A549 (cell line): ENCODE data around the gene HK1. TPM values are rescaled to one million over a fixed set of nuclear protein-coding genes. Genes with fewer than 3 reads are reported as not detected.

ENCODE experiments used
- ATAC-seq, 2 experiments: fragments of 200-7000 bp in 1 of 2; fragments of >200 bp in 1 of 2; cut with Nextera tagmentation in 1 of 2; cut with Tn5 transposase in 1 of 2; 3 replicates each; pipeline versions ENCODE4 v1.8.0 to v1.9.1; 2018 to 2020; ENCODE audit warnings: mild to moderate bottlenecking in 1 of 2, moderate library complexity in 1 of 2
- CTCF ChIA-PET: fragments of 300-600 bp; sonication (Branson Sonifier 250); formaldehyde crosslinking; extraction: SDS; loops from one replicate; lab custom pipeline; 2021; ENCODE audit warnings: antibody characterized with exemption, inconsistent platforms; lab: Yijun Ruan, JAX
- POLR2A ChIA-PET: fragments of 350-600 bp; formaldehyde crosslinking; extraction: SDS; loops from one replicate; lab custom pipeline; 2021; ENCODE audit warnings: antibody characterized with exemption, inconsistent platforms; lab: Yijun Ruan, JAX
- DNase-seq, 2 experiments: peaks; one replicate each; pipeline versions ENCODE4 v3.0.0 to v3.0.0-alpha.2; 2011 to 2016; ENCODE audit warnings: low read depth in 1 of 2, low spot score in 1 of 2
- FAIRE-seq: peaks from 2 replicates; lab custom pipeline; 2011; peaks lifted over from hg19 to GRCh38; lab: Jason Lieb, UNC
- H3K27ac ChIP-seq, 2 experiments: fragments of >200 bp; sonication (Bioruptor Twin); formaldehyde crosslinking; 3 replicates each; pipeline ENCODE4 v1.5.1; 2016 to 2017
- H3K4me1 ChIP-seq: fragments of >200 bp; sonication (Bioruptor Twin); formaldehyde crosslinking; 3 replicates; pipeline ENCODE4 v1.6.1; 2016
- H3K4me2 ChIP-seq: fragments of >200 bp; sonication (Bioruptor Twin); formaldehyde crosslinking; 3 replicates; pipeline ENCODE4 v1.6.1; 2016
- H3K4me3 ChIP-seq: fragments of >200 bp; sonication (Bioruptor Twin); formaldehyde crosslinking; 3 replicates; pipeline ENCODE4 v1.5.1; 2016
- H3K9me3 ChIP-seq: fragments of >200 bp; sonication (Bioruptor Twin); formaldehyde crosslinking; 3 replicates; pipeline ENCODE4 v1.6.1; 2016
- CBX8 ChIP-seq: fragments of 200-600 bp; sonication (generic); IDR thresholded peaks from 2 replicates; pipeline ENCODE4 v1.6.1; 2016
- CEBPB ChIP-seq, 2 experiments: fragments of >200 bp in 1 of 2; sonication (Bioruptor Twin) in 1 of 2; formaldehyde crosslinking in 1 of 2; IDR thresholded peaks; 2 replicates each; pipeline ENCODE4 v1.6.1; 2012 to 2016
- CHD2 ChIP-seq: fragments of 150-350 bp; IDR thresholded peaks from 2 replicates; pipeline ENCODE4 v1.6.1; 2014; ENCODE audit warnings: low read length; ENCODE audit not compliant: partially characterized antibody
- CHD4 ChIP-seq: fragments of 200-600 bp; sonication (generic); IDR thresholded peaks from 2 replicates; pipeline ENCODE4 v1.6.1; 2016; ENCODE audit warnings: antibody characterized with exemption, mild to moderate bottlenecking, borderline replicate concordance
- CTCF ChIP-seq: fragments of >200 bp; sonication (Bioruptor Twin); formaldehyde crosslinking; IDR thresholded peaks from 3 replicates; pipeline ENCODE4 v1.5.1; 2016
- GATA3 ChIP-seq: IDR thresholded peaks from 2 replicates; pipeline ENCODE4 v1.6.1; 2012; ENCODE audit warnings: borderline replicate concordance
- HOXA7 ChIP-seq: fragments of 250-450 bp; sonication (Bioruptor Pico); IDR thresholded peaks from 2 replicates; pipeline ENCODE4 v1.5.0; 2020; ENCODE audit warnings: mild to moderate bottlenecking, moderate library complexity
- HOXB13 ChIP-seq: fragments of 250-450 bp; sonication (Bioruptor Pico); IDR thresholded peaks from 2 replicates; pipeline ENCODE4 v1.5.0; 2020; ENCODE audit warnings: low read depth, mild to moderate bottlenecking, moderate library complexity
- JUN ChIP-seq, 2 experiments: fragments of >200 bp; sonication (Bioruptor Twin); formaldehyde crosslinking; IDR thresholded peaks; 2 replicates in 1 of 2; 3 replicates in 1 of 2; pipeline ENCODE4 v1.6.1; 2016 to 2017
- MAZ ChIP-seq: fragments of 150-350 bp; IDR thresholded peaks from 2 replicates; pipeline ENCODE4 v1.6.1; 2014; ENCODE audit warnings: antibody characterized with exemption, low read depth, low read length, borderline replicate concordance
- NR3C1 ChIP-seq: fragments of >200 bp; sonication (Bioruptor Twin); formaldehyde crosslinking; IDR thresholded peaks from 3 replicates; pipeline ENCODE4 v1.6.1; 2017
- POLR2A ChIP-seq: IDR thresholded peaks from 2 replicates; pipeline ENCODE4 v1.6.1; 2012; ENCODE audit warnings: mild to moderate bottlenecking, low read length
- RAD21 ChIP-seq, 2 experiments: fragments of >200 bp in 1 of 2; sonication (Bioruptor Twin) in 1 of 2; formaldehyde crosslinking in 1 of 2; IDR thresholded peaks in 1 of 2; conservative IDR thresholded peaks in 1 of 2; 2 replicates in 1 of 2; 3 replicates in 1 of 2; pipeline ENCODE4 v1.6.1; 2012 to 2018; ENCODE audit warnings: inconsistent platforms in 1 of 2
- RCOR1 ChIP-seq: fragments of 150-350 bp; IDR thresholded peaks from 2 replicates; pipeline ENCODE4 v1.6.1; 2014; ENCODE audit warnings: antibody characterized with exemption, low read length, low read depth
- RFX5 ChIP-seq: fragments of 450-650 bp; IDR thresholded peaks from 2 replicates; pipeline ENCODE4 v1.7.1; 2014; ENCODE audit warnings: antibody characterized with exemption, mild to moderate bottlenecking, moderate library complexity
- USF2 ChIP-seq: fragments of 450-650 bp; IDR thresholded peaks from 2 replicates; pipeline ENCODE4 v1.6.1; 2014; ENCODE audit warnings: antibody characterized with exemption
- WGBS: methylation state at CpG from one replicate; pipeline ENCODE4 v1.1.6; 2017; ENCODE audit errors: missing lambda C conversion rate; 5-methylcytosine and 5-hydroxymethylcytosine counted together
- polyA plus RNA-seq, 4 experiments: library from polyadenylated mRNA; depleted of rRNA in 3 of 4; stranded (reverse); fragments of >200 nt; fragmentation: RNase III in 1 of 4; extraction: RNeasy Plus Mini Kit Qiagen cat#74134 plus additional on column Dnase treatment in 1 of 4; gene quantifications; 2 replicates in 3 of 4; 3 replicates in 1 of 4; pipeline ENCODE4 v1.2.3, GENCODE V29; 2011 to 2017
- TF ChIP-seq, protein P1 (sequence below): fragments of 250-450 bp; sonication (Bioruptor Pico); IDR thresholded peaks from 2 replicates; pipeline ENCODE4 v1.5.0; 2021; ENCODE audit warnings: mild to moderate bottlenecking, moderate library complexity, borderline replicate concordance

The HK1 gene
- polyA plus RNA-seq, 2 of the 4 experiments (the other 2 are of a cell fraction), result 17.3 to 58.9 TPM

DNA sequence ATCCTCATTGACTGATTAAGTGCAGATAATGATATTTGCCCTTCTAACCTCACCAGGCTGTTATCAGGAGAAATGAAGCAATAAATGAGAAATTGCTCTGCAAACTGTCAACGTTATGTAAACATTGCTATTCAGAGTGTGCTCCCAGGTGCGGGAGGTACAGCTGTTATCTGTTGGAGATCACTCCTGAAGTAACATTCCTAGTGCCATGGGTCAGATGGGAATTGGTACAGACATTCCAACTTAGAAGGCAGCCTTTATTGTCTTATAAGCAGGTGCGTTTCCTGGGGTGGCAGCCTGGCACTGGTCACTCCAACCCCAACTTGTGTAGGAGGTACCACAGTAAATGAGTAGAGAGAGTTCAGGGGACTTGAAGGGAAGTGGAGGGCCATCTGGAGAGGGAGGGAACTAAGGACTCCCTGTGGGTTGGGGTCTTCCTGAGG, 36.8 kb downstream of the HK1 start:
- TF ChIP-seq MAZ, result no peak
- no peak for TF ChIP-seq CEBPB (IDR thresholded peaks at IDR 0.05)
- TF ChIP-seq POLR2A, result no peak
- no peak for TF ChIP-seq USF2
- no peak for TF ChIP-seq RAD21 (conservative IDR thresholded peaks at IDR 0.05 in 1 of 2, IDR thresholded peaks at IDR 0.05 in 1 of 2)
- no peak for TF ChIP-seq CHD4
- no peak for TF ChIP-seq HOXB13 (CRISPR knock-in tag)
- no peak for TF ChIP-seq RFX5
- TF ChIP-seq JUN (IDR thresholded peaks at IDR 0.05), result no peak
- no peak for TF ChIP-seq CHD2
- TF ChIP-seq, all 56 proteins: peak for 0
- Histone ChIP-seq H3K9me3 (no peaks in the 10 kb centered on the region), H3K4me1 (peaks cover 20% of the 10 kb centered on the region; the same call in 2 of the 3 replicates), H3K4me2 (no peak overlapping the region), H3K27ac (no peak overlapping the region), H3K4me3 (no peak overlapping the region)
- CTCF ChIA-PET, result interaction anchor here (2.0 to 2.8 kb wide), 2 partner anchors 8 to 68 kb away, joined by 5 to 10 read pairs; no protein-coding TSS in a partner anchor
- ATAC-seq, result no peak
- no peak for FAIRE-seq
- POLR2A ChIA-PET, result no interaction called here
- 74% methylated on average over 3 of the region's 3 CpGs for WGBS
- DNase-seq, result no peak

GRCh38 chr10:69315610-69316312, 37.5 kb downstream of the HK1 start:
- H3K4me3 ChIP-seq, result no peak overlapping the region
- DNase-seq (no peak), ATAC-seq (no peak), FAIRE-seq (no peak)
- POLR2A ChIA-PET, result no interaction called here
- H3K4me1 ChIP-seq, result peaks cover 26% of the 10 kb centered on the region; the same call in 2 of the 3 replicates
- H3K27ac ChIP-seq, result peak overlapping the region in 1 of 2 experiments; percentile 27; a peak in 2 of 6 replicates
- no peak for TF ChIP-seq RFX5
- TF ChIP-seq CTCF, result no peak
- no peak for TF ChIP-seq HOXB13 (CRISPR knock-in tag)
- no peak for TF ChIP-seq HOXA7 (CRISPR knock-in tag)
- TF ChIP-seq CBX8, result no peak
- no peak for TF ChIP-seq RCOR1
- no peak for TF ChIP-seq GATA3
- H3K9me3 ChIP-seq, result no peaks in the 10 kb centered on the region
- WGBS, result 91% methylated on average over 6 of the region's 6 CpGs
- H3K4me2 ChIP-seq, result no peak overlapping the region
- CTCF ChIA-PET, result interaction anchor here (2.0 kb wide), 1 partner anchor 9 kb away, joined by 5 read pairs; no protein-coding TSS in a partner anchor

DNA sequence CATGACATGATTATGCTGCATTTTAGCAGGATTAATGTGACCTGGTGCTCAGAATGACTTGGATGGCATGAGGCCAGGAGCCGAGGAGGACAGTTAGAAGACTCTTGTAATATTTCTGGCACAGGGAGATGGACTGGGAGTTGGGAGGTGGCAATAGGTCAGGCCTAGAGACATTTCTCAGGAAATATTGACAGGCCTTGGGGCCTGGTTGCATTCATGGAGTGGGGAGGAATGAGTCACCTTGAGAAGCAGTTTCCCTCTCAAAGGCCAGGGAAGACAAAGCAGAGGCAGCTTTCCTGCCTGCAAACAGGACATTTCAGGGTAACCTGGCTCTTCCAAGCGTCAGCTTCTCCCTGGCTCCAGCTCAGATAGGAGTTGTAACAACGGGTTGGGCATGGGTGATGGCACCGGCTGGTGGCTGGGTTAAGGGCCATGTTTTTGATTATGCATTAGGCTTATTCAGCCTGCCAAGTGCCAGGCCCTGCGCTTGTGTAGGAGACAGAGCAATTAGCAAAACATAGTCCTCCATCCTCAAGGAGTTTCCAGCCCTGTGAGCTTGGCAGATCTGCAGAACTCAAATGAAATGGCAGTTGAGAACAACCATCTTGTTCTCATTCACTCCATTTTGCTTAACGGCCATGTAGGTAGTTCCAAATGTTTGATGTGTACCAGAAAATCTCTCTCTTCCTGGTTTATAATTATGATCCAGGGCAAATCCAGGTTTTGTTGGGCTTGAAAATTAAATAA, 38.2 kb downstream of the HK1 start:
- H3K9me3 ChIP-seq, result no peaks in the 10 kb centered on the region
- FAIRE-seq, result no peak
- no peak overlapping the region for H3K4me3 ChIP-seq
- H3K27ac ChIP-seq, result peak overlapping the region in 1 of 2 experiments; percentile 27; a peak in 2 of 6 replicates
- WGBS, result 80% methylated on average over 6 of the region's 6 CpGs
- no peak overlapping the region for H3K4me2 ChIP-seq
- no peak for ATAC-seq
- DNase-seq, result no peak
- peaks cover 33% of the 10 kb centered on the region for H3K4me1 ChIP-seq
- ChIA-PET CTCF (interaction anchor here (1.3 to 2.0 kb wide), 3 partner anchors 10 to 89 kb away, joined by 3 to 7 read pairs (median 5); no protein-coding TSS in a partner anchor), POLR2A (no interaction called here)
- TF ChIP-seq JUN (IDR thresholded peaks at IDR 0.05) (no peak), CBX8 (no peak), NR3C1 (no peak), CTCF (no peak), HOXA7 (CRISPR knock-in tag) (no peak)
- TF ChIP-seq, protein P1, sequence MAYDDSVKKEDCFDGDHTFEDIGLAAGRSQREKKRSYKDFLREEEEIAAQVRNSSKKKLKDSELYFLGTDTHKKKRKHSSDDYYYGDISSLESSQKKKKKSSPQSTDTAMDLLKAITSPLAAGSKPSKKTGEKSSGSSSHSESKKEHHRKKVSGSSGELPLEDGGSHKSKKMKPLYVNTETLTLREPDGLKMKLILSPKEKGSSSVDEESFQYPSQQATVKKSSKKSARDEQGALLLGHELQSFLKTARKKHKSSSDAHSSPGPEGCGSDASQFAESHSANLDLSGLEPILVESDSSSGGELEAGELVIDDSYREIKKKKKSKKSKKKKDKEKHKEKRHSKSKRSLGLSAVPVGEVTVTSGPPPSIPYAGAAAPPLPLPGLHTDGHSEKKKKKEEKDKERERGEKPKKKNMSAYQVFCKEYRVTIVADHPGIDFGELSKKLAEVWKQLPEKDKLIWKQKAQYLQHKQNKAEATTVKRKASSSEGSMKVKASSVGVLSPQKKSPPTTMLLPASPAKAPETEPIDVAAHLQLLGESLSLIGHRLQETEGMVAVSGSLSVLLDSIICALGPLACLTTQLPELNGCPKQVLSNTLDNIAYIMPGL (CRISPR knock-in tag), result no peak
